ENCODE results near the gene TBX6. TPM values are rescaled to one million over a fixed set of nuclear protein-coding genes. Genes with fewer than 3 reads are reported as not detected.

TBX6 gene
- total RNA-seq, 1 experiment from 2014 or later = 1.4 TPM

DNA sequence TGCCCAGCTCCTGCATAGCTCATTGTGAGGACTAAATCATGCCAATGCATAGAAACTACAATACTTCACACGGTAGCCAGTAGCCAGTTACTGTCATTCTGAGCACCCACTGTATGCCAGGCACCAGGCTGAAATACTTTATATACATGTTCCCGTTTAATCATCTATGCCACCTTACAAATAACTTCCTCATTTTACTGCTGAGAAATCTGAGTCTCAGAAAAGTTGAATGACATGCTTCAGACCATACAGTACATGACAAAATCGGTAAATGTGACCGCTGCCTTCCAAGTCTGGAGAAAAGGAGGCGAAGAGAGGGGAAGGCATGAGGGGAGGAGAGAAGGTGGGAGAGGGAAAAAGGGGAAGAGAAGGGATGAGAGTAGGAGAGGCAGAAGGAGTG, 51.5 kb downstream of the TBX6 start:
- Histone ChIP-seq H3K4me2 (ENCODE audit: low read length) (no peak overlapping the region), H3K27ac (ENCODE audit: low read depth, low read length) (no peak overlapping the region), H3K9ac (ENCODE audit: low read length) (no peak overlapping the region), H3K9me3 (ENCODE audit: control insufficient read depth in 1 of 2, insufficient read depth in 1 of 2, low read depth in 1 of 2, low read length in 2 of 2) (no peaks in the 10 kb centered on the region), H4K20me1 (ENCODE audit: insufficient read depth) (no peaks in the 10 kb centered on the region), H3K4me3 (replicated peaks in 1 of 2; ENCODE audit: low read depth in 1 of 2, low read length in 2 of 2) (no peak overlapping the region), H3K79me2 (ENCODE audit: insufficient read depth, low read length) (no peaks in the 10 kb centered on the region), H3K9me2 (ENCODE audit: insufficient read depth) (no peaks in the 10 kb centered on the region), H3K4me1 (ENCODE audit: control insufficient read depth in 1 of 2, insufficient read depth in 2 of 2, low read length in 2 of 2) (no peaks in the 10 kb centered on the region; a peak in 1 of 4 replicates), H2AFZ (ENCODE audit: low read depth, low read length, poor library complexity, severe bottlenecking) (no peak overlapping the region), H3K27me3 (ENCODE audit: insufficient read depth, low read length) (no peaks in the 10 kb centered on the region), H3K36me3 (ENCODE audit: control insufficient read depth in 1 of 2, insufficient read depth in 2 of 2, low read length in 2 of 2) (no peaks in the 10 kb centered on the region)
- no TSS peak for BruUV-seq (replicated peaks)
- intact Hi-C loops (cut with micrococcal nuclease) = no loop called here
- TF ChIP-seq, protein P1, sequence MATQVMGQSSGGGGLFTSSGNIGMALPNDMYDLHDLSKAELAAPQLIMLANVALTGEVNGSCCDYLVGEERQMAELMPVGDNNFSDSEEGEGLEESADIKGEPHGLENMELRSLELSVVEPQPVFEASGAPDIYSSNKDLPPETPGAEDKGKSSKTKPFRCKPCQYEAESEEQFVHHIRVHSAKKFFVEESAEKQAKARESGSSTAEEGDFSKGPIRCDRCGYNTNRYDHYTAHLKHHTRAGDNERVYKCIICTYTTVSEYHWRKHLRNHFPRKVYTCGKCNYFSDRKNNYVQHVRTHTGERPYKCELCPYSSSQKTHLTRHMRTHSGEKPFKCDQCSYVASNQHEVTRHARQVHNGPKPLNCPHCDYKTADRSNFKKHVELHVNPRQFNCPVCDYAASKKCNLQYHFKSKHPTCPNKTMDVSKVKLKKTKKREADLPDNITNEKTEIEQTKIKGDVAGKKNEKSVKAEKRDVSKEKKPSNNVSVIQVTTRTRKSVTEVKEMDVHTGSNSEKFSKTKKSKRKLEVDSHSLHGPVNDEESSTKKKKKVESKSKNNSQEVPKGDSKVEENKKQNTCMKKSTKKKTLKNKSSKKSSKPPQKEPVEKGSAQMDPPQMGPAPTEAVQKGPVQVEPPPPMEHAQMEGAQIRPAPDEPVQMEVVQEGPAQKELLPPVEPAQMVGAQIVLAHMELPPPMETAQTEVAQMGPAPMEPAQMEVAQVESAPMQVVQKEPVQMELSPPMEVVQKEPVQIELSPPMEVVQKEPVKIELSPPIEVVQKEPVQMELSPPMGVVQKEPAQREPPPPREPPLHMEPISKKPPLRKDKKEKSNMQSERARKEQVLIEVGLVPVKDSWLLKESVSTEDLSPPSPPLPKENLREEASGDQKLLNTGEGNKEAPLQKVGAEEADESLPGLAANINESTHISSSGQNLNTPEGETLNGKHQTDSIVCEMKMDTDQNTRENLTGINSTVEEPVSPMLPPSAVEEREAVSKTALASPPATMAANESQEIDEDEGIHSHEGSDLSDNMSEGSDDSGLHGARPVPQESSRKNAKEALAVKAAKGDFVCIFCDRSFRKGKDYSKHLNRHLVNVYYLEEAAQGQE (IDR thresholded peaks at IDR 0.05; ENCODE audit: low read depth) = no peak
- no peak for TF ChIP-seq SRF (IDR thresholded peaks at IDR 0.05; ENCODE audit: low read depth)
- TF ChIP-seq, protein P2, sequence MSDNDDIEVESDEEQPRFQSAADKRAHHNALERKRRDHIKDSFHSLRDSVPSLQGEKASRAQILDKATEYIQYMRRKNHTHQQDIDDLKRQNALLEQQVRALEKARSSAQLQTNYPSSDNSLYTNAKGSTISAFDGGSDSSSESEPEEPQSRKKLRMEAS (IDR thresholded peaks at IDR 0.05) = no peak
- no peak for TF ChIP-seq CBX3 (IDR thresholded peaks at IDR 0.05; ENCODE audit: low read depth)
- no peak for TF ChIP-seq YY1 (IDR thresholded peaks at IDR 0.05; ENCODE audit: extremely low read depth, insufficient replicate concordance, low read depth, low read length)
- TF ChIP-seq POLR2A (IDR thresholded peaks at IDR 0.05; ENCODE audit: borderline replicate concordance, extremely low read depth, insufficient read depth, insufficient read length) = no peak
- no peak for TF ChIP-seq EZH2 (IDR thresholded peaks at IDR 0.05)
- no peak for ATAC-seq
- ChIA-PET RAD21 (ENCODE audit: low non-redundant PET in 1 of 2, low total read pairs in 2 of 2, uncharacterized antibody in 2 of 2, unreplicated experiment in 2 of 2) (interaction anchor here in 1 of 2 experiments (0.6 kb wide), 1 partner anchor 212 kb away, joined by 3 read pairs; no protein-coding TSS in a partner anchor), POLR2A (no interaction called here), CTCF (interaction anchor here (2.7 kb wide), 1 partner anchor 8 kb away, joined by 13 read pairs; no protein-coding TSS in a partner anchor)
- DNase-seq (ENCODE audit: low read depth, low spot score) = no peak

Other genes with a start within 250 kb of the TBX6 start
- gene CDIPT, start 228.7 kb downstream of the TBX6 start, total RNA-seq (2021; ENCODE audit: unreplicated experiment) = 58.3 TPM
- gene SEZ6L2, start 192.4 kb downstream of the TBX6 start, total RNA-seq (2021; ENCODE audit: unreplicated experiment) = 49.3 TPM
- gene ASPHD1, start 191.4 kb downstream of the TBX6 start, total RNA-seq (2021; ENCODE audit: unreplicated experiment) = 18.4 TPM
- 40.7 TPM for gene KCTD13, start 165.7 kb downstream of the TBX6 start, total RNA-seq (2021; ENCODE audit: unreplicated experiment)
- gene TMEM219, start 129.8 kb downstream of the TBX6 start, total RNA-seq (2021; ENCODE audit: unreplicated experiment) = 75.5 TPM
- 56.7 TPM for gene TAOK2, start 118.1 kb downstream of the TBX6 start, total RNA-seq (2021; ENCODE audit: unreplicated experiment)
- gene HIRIP3, start 96.3 kb downstream of the TBX6 start, total RNA-seq (2021; ENCODE audit: unreplicated experiment) = 21.8 TPM
- 89.8 TPM for gene INO80E, start 95.7 kb downstream of the TBX6 start, total RNA-seq (2021; ENCODE audit: unreplicated experiment)
- 17.3 TPM for gene DOC2A, start 80.9 kb downstream of the TBX6 start, total RNA-seq (2021; ENCODE audit: unreplicated experiment)
- gene C16orf92, start 68.7 kb downstream of the TBX6 start, total RNA-seq (2021; ENCODE audit: unreplicated experiment) = not detected
- gene TLCD3B, start 60.7 kb downstream of the TBX6 start, total RNA-seq (2021; ENCODE audit: unreplicated experiment) = 1.0 TPM
- gene ALDOA, start 26.2 kb downstream of the TBX6 start, total RNA-seq (2021; ENCODE audit: unreplicated experiment) = 2,423 TPM
- gene PPP4C, start 15.9 kb downstream of the TBX6 start, total RNA-seq (2021; ENCODE audit: unreplicated experiment) = 165 TPM
- 10.9 TPM for gene YPEL3, start 4.3 kb upstream of the TBX6 start, total RNA-seq (2021; ENCODE audit: unreplicated experiment)
- gene GDPD3, start 21.6 kb upstream of the TBX6 start, total RNA-seq (2021; ENCODE audit: unreplicated experiment) = 7.0 TPM
- 68.8 TPM for gene MAPK3, start 31.3 kb upstream of the TBX6 start, total RNA-seq (2021; ENCODE audit: unreplicated experiment)
- gene CORO1A, start 91.7 kb upstream of the TBX6 start, total RNA-seq (2021; ENCODE audit: unreplicated experiment) = 7.0 TPM
- 180 TPM for gene BOLA2B, start 101.7 kb upstream of the TBX6 start, total RNA-seq (2021; ENCODE audit: unreplicated experiment)
- gene SLX1A, start 102.0 kb upstream of the TBX6 start, total RNA-seq (2021; ENCODE audit: unreplicated experiment) = 48.3 TPM
- 23.5 TPM for gene SULT1A3, start 107.3 kb upstream of the TBX6 start, total RNA-seq (2021; ENCODE audit: unreplicated experiment)
- 9.1 TPM for gene NPIPB13, start 156.6 kb upstream of the TBX6 start, total RNA-seq (2021; ENCODE audit: unreplicated experiment)

All from HCT116 (cell line).